Vagina (tissue), 2 donors: ENCODE measurements around the gene CTDSP1.

Source experiments
- CTCF ChIP-seq, 3 experiments: fragments of 450-650 bp in 2 of 3; fragments of 200-600 bp in 1 of 3; sonication (generic) in 1 of 3; IDR thresholded peaks; one replicate each; pipeline ENCODE4 v1.5.1; 2017 to 2019; ENCODE audit warnings: antibody characterized with exemption in 3 of 3, mild to moderate bottlenecking in 2 of 3, moderate library complexity in 2 of 3
- POLR2A ChIP-seq, 2 donors: fragments of 450-650 bp; IDR thresholded peaks; one replicate each; pipeline ENCODE4 v1.6.1; 2017; ENCODE audit warnings: antibody characterized with exemption in 2 of 2, mild to moderate bottlenecking in 2 of 2, moderate library complexity in 2 of 2
- POLR2AphosphoS5 ChIP-seq, 2 donors: sonication (generic); formaldehyde crosslinking; IDR thresholded peaks; one replicate each; pipeline ENCODE4 v1.9.0; 2017; ENCODE audit warnings: antibody characterized with exemption in 2 of 2, mild to moderate bottlenecking in 2 of 2, low read depth in 1 of 2; ENCODE audit not compliant: insufficient read depth in 1 of 2

- TF ChIP-seq CTCF (IDR thresholded peaks at IDR 0.05): no peak
- TF ChIP-seq POLR2AphosphoS5 (IDR thresholded peaks at IDR 0.05; ENCODE audit: insufficient read depth in 1 of 2, low read depth in 1 of 2): peak in 1 of 2 donors; percentile 82
- TF ChIP-seq POLR2A (IDR thresholded peaks at IDR 0.05): peak in 1 of 2 donors; percentile 8
These were observed 1.7 kb upstream of the CTDSP1 start for GRCh38 chr2:218397820-218398436.
